Astrocyte (in vitro differentiated cells and primary cell): ENCODE measurements around the gene BCL7B. TPM values are rescaled to one million over a fixed set of nuclear protein-coding genes. Genes with fewer than 3 reads are reported as not detected.

Source experiments
- DNase-seq: peaks from one replicate; pipeline ENCODE4 v3.0.0-alpha.2; 2010; ENCODE audit warnings: low read depth
- FAIRE-seq: peaks from 2 replicates; lab custom pipeline; 2011; peaks lifted over from hg19 to GRCh38; lab: Jason Lieb, UNC
- H2AFZ ChIP-seq: 2 replicates; pipeline ENCODE4 v1.6.0; 2012; ENCODE audit warnings: low read depth, low read length, inconsistent platforms
- H3K27ac ChIP-seq: 2 replicates; pipeline ENCODE4 v1.5.1; 2011; ENCODE audit warnings: low read depth, low read length, inconsistent platforms
- H3K27me3 ChIP-seq: 2 replicates; pipeline ENCODE4 v1.6.0; 2011; ENCODE audit warnings: low read length, inconsistent platforms; ENCODE audit not compliant: insufficient read depth
- H3K36me3 ChIP-seq: 2 replicates; pipeline ENCODE4 v1.5.1; 2011; ENCODE audit warnings: low read length, inconsistent platforms; ENCODE audit not compliant: insufficient read depth
- H3K4me1 ChIP-seq: 2 replicates; pipeline ENCODE4 v1.5.1; 2011; ENCODE audit warnings: low read length, inconsistent platforms; ENCODE audit not compliant: insufficient read depth
- H3K4me2 ChIP-seq: 2 replicates; pipeline ENCODE4 v1.6.0; 2012; ENCODE audit warnings: low read length, inconsistent platforms
- H3K4me3 ChIP-seq: 2 replicates; pipeline ENCODE4 v1.5.1; 2011; ENCODE audit warnings: low read depth, mild to moderate bottlenecking, low read length, inconsistent platforms; ENCODE audit not compliant: insufficient read depth
- H3K79me2 ChIP-seq: 2 replicates; pipeline ENCODE4 v1.6.0; 2012; ENCODE audit warnings: mild to moderate bottlenecking, low read length, inconsistent platforms; ENCODE audit not compliant: insufficient read depth
- H3K9ac ChIP-seq: 2 replicates; pipeline ENCODE4 v1.6.0; 2012; ENCODE audit warnings: mild to moderate bottlenecking, low read length, inconsistent platforms
- H3K9me3 ChIP-seq: 2 replicates; pipeline ENCODE4 v1.5.1; 2012; ENCODE audit warnings: low read depth, mild to moderate bottlenecking, low read length, inconsistent platforms; ENCODE audit not compliant: insufficient read depth
- H4K20me1 ChIP-seq: 2 replicates; pipeline ENCODE4 v1.6.0; 2012; ENCODE audit warnings: low read length, inconsistent platforms; ENCODE audit not compliant: insufficient read depth
- H3K27ac Mint-ChIP-seq: one replicate; pipeline ENCODE4 v1.8.0; 2021; ENCODE audit warnings: mild to moderate bottlenecking, mixed read lengths; ENCODE audit not compliant: unreplicated experiment
- H3K27me3 Mint-ChIP-seq: one replicate; pipeline ENCODE4 v1.8.0; 2021; ENCODE audit warnings: low read depth, mixed read lengths; ENCODE audit not compliant: unreplicated experiment
- H3K36me3 Mint-ChIP-seq: one replicate; pipeline ENCODE4 v1.8.0; 2021; ENCODE audit warnings: low read depth, mixed read lengths; ENCODE audit not compliant: unreplicated experiment
- H3K4me1 Mint-ChIP-seq: one replicate; pipeline ENCODE4 v1.8.0; 2021; ENCODE audit warnings: low read depth, mixed read lengths; ENCODE audit not compliant: unreplicated experiment
- H3K4me3 Mint-ChIP-seq: one replicate; pipeline ENCODE4 v1.8.0; 2021; ENCODE audit warnings: mild to moderate bottlenecking, moderate library complexity, mixed read lengths; ENCODE audit not compliant: unreplicated experiment
- H3K9me3 Mint-ChIP-seq: one replicate; pipeline ENCODE4 v1.8.0; 2021; ENCODE audit warnings: mild to moderate bottlenecking, mixed read lengths; ENCODE audit not compliant: unreplicated experiment
- EZH2 ChIP-seq: IDR thresholded peaks from 2 replicates; pipeline ENCODE4 v1.6.1; 2012; ENCODE audit warnings: mild to moderate bottlenecking, low read length, inconsistent platforms; ENCODE audit not compliant: insufficient read depth
- total RNA-seq: library from RNA; stranded (reverse); gene quantifications from 2 replicates; pipeline ENCODE4 v1.2.1, GENCODE V29; 2021
- TF ChIP-seq, protein P1 (sequence below): IDR thresholded peaks from 2 replicates; pipeline ENCODE4 v1.5.1; 2011; ENCODE audit warnings: low read depth, mild to moderate bottlenecking, inconsistent platforms, low read length, moderate library complexity; ENCODE audit not compliant: insufficient read depth

The BCL7B gene
- total RNA-seq, 1 donor from 2014 or later: 30.1 TPM

DNA sequence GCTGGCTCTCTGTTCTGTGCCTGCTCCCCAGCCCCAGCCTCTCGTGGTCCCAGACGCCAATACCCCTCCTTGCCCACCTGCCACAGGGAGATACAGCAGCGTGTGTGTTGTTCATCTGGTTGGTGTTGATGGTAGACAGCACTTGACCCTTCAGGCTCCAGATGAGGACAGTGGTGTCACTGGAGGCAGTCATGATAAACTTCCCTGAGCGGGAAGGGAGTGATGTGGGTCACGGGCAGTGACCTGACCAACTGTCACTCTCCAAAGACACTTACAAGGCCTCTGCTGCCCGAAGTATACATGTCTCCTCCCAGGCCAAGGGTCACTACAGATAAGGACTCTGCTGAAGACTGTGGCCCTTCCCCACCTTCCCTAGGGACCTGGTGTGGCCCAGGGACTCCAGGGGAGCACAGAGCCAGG, 15.3 kb upstream of the BCL7B start:
- Histone ChIP-seq H3K4me1 (peaks cover 8% of the 10 kb centered on the region), H3K27ac (no peak overlapping the region), H3K27me3 (no peaks in the 10 kb centered on the region), H3K4me2 (no peak overlapping the region), H3K36me3 (peaks cover 49% of the 10 kb centered on the region), H3K79me2 (peaks cover 49% of the 10 kb centered on the region), H3K9ac (no peak overlapping the region), H2AFZ (no peak overlapping the region), H3K9me3 (no peaks in the 10 kb centered on the region), H3K4me3 (no peak overlapping the region), H4K20me1 (peaks cover 83% of the 10 kb centered on the region)
- Mint-ChIP-seq H3K4me3 (no peak overlapping the region), H3K27me3 (no peaks in the 10 kb centered on the region), H3K9me3 (no peaks in the 10 kb centered on the region), H3K36me3 (peaks cover 33% of the 10 kb centered on the region), H3K27ac (no peak overlapping the region), H3K4me1 (peaks cover 8% of the 10 kb centered on the region)
- DNase-seq (no peak), FAIRE-seq (no peak)
- TF ChIP-seq, protein P1, sequence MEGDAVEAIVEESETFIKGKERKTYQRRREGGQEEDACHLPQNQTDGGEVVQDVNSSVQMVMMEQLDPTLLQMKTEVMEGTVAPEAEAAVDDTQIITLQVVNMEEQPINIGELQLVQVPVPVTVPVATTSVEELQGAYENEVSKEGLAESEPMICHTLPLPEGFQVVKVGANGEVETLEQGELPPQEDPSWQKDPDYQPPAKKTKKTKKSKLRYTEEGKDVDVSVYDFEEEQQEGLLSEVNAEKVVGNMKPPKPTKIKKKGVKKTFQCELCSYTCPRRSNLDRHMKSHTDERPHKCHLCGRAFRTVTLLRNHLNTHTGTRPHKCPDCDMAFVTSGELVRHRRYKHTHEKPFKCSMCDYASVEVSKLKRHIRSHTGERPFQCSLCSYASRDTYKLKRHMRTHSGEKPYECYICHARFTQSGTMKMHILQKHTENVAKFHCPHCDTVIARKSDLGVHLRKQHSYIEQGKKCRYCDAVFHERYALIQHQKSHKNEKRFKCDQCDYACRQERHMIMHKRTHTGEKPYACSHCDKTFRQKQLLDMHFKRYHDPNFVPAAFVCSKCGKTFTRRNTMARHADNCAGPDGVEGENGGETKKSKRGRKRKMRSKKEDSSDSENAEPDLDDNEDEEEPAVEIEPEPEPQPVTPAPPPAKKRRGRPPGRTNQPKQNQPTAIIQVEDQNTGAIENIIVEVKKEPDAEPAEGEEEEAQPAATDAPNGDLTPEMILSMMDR: no peak
- no peak for TF ChIP-seq EZH2

DNA sequence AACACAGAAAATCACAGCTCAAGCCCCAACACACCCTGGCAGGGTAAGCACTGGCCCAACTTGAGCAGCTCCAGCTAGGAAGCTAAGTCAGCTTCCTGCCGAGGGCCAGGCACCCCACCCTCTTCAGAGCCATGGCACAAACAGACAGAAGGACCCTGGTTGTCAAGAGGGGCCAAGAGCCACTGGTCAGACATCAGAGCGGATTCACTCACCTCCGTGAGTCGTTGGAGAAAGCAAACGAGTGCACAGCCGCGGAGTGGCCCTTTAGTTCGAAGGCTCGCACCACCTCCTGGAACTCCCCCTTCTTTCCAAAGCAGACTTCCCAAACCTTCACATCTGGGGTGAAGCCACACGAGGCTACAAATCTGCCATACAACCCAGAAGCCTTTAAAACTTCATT, 13.5 kb upstream of the BCL7B start:
- no peak overlapping the region for H3K27ac Mint-ChIP-seq
- FAIRE-seq: no peak
- no peaks in the 10 kb centered on the region for H3K4me1 ChIP-seq
- no peak overlapping the region for H3K4me2 ChIP-seq
- no peak overlapping the region for H3K4me3 Mint-ChIP-seq
- H3K4me3 ChIP-seq: no peak overlapping the region
- H3K4me1 Mint-ChIP-seq: peaks cover 1% of the 10 kb centered on the region
- no peak overlapping the region for H3K9ac ChIP-seq
- peaks cover 29% of the 10 kb centered on the region for H3K36me3 Mint-ChIP-seq
- H4K20me1 ChIP-seq: peaks cover 72% of the 10 kb centered on the region
- no peaks in the 10 kb centered on the region for H3K9me3 ChIP-seq
- no peak overlapping the region for H2AFZ ChIP-seq
- H3K36me3 ChIP-seq: peaks cover 49% of the 10 kb centered on the region
- DNase-seq: no peak
- H3K27me3 Mint-ChIP-seq: no peaks in the 10 kb centered on the region
- H3K27me3 ChIP-seq: no peaks in the 10 kb centered on the region
- peaks cover 31% of the 10 kb centered on the region for H3K79me2 ChIP-seq
- H3K9me3 Mint-ChIP-seq: no peaks in the 10 kb centered on the region
- no peak overlapping the region for H3K27ac ChIP-seq
- TF ChIP-seq, protein P1: no peak
- TF ChIP-seq EZH2: no peak

DNA sequence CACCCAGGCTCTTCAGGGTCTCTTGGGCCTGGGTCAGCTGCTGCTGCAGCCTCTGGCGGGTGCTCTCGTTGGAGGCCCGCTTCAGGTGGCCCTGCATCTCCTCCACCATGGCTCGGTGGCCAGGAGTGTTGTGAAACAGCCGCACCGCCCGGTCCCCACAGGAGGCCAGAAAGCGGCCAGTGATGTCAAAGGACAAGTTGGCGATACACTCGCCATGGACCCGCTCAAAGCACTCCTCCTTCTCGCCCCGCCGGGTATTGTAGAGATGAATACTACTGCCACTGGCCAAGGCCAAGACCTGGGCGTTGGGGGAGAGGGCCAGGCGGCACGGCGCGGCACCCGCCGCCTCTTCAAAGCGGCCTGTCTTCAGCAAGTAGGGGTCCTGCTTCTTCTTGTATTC, 13.0 kb upstream of the BCL7B start:
- Mint-ChIP-seq H3K4me1 (peaks cover 1% of the 10 kb centered on the region), H3K27me3 (no peaks in the 10 kb centered on the region), H3K36me3 (peaks cover 29% of the 10 kb centered on the region), H3K4me3 (no peak overlapping the region), H3K9me3 (no peaks in the 10 kb centered on the region), H3K27ac (no peak overlapping the region)
- H4K20me1 ChIP-seq: peaks cover 69% of the 10 kb centered on the region
- H2AFZ ChIP-seq: no peak overlapping the region
- H3K27me3 ChIP-seq: no peaks in the 10 kb centered on the region
- no peaks in the 10 kb centered on the region for H3K9me3 ChIP-seq
- H3K36me3 ChIP-seq: peaks cover 49% of the 10 kb centered on the region
- H3K79me2 ChIP-seq: peaks cover 26% of the 10 kb centered on the region
- H3K27ac ChIP-seq: no peak overlapping the region
- TF ChIP-seq EZH2: no peak
- TF ChIP-seq, protein P1: no peak
- no peaks in the 10 kb centered on the region for H3K4me1 ChIP-seq
- DNase-seq (no peak), FAIRE-seq (no peak)
- H3K4me3 ChIP-seq: no peak overlapping the region
- no peak overlapping the region for H3K9ac ChIP-seq
- H3K4me2 ChIP-seq: no peak overlapping the region
